Mucosa of gallbladder (tissue), 1 donor: ENCODE results near the gene SLC24A3. TPM values are rescaled to one million over a fixed set of nuclear protein-coding genes. Genes with fewer than 3 reads are reported as not detected.

Experiments
- DNase-seq: peaks from one replicate; pipeline ENCODE4 v3.0.0-alpha.2; 2020; ENCODE audit warnings: low spot score
- total RNA-seq: library from RNA; stranded (reverse); gene quantifications from one replicate; pipeline ENCODE4 v1.2.1, GENCODE V29; 2021
- donor health status: DM: no; HTN: no; CAD: no.

SLC24A3 gene
- total RNA-seq, 1 donor from 2014 or later: 19.9 TPM

GRCh38 chr20:19538556-19538955 lies 326.1 kb downstream of the SLC24A3 start:
- DNase-seq: no peak

DNA sequence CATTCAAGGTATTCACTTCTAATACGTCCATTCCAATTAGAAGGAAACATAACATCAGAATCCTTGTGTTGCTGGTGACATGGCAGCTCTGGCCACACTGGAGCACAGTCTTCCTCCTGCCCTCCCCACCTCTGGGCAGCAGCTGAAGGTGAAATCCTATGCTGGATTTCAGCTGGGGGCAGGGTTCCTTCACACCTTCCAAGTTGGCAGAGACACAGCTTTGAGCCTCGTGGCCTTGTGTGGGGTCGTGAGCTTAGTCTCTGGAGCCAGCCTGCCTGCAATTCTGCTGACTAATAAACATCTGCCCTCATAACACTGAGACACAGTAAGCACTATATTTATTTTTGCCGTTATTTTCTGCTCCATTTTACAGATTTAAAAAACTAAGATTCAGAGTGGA lies 326.7 kb downstream of the SLC24A3 start:
- no peak for DNase-seq

GRCh38 chr20:19540392-19540791 lies 327.9 kb downstream of the SLC24A3 start:
- DNase-seq: peak; percentile 13

- no peak for DNase-seq
Observed at GRCh38 chr20:19543101-19543500, 330.7 kb downstream of the SLC24A3 start.

DNA sequence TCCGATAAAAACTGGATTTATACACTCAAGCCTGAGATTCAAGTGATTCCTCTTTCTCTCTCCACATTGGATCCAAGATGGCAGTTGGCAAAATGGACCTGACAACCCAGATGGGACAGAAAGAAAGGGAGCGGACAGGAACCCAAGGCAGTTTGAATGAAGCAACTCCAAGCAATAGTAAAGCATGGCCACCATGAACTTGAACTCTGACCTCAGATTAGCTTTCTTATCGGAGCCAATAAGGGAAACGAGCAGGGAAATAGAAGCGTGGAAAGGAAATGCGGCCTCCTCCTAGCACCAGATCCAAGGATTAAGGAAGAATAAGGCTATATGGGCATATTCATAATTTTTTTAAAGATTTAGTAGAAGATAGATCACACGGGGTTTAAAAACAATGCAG lies 332.2 kb downstream of the SLC24A3 start:
- no peak for DNase-seq

DNA sequence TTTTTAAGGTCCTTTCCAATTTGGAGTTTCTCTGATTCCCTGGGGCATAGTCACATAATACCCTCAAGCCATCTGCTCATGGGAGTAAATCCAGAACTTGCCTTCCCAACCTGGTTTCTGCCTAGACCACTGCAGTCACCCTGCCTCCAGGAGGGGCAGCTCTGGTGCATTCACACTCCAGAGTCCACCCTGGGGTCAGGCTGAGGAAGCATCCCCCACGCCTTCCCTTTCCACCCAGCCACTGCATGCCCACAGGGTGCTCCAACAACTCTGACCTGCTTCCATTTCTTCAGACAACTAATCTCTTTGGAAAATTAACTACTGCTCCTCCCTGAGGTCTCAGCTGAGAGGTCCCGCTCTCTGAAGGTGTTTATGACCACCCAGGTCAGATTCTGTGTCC lies 334.2 kb downstream of the SLC24A3 start:
- DNase-seq: no peak

GRCh38 chr20:19547547-19547946 lies 335.1 kb downstream of the SLC24A3 start:
- DNase-seq: no peak

DNA sequence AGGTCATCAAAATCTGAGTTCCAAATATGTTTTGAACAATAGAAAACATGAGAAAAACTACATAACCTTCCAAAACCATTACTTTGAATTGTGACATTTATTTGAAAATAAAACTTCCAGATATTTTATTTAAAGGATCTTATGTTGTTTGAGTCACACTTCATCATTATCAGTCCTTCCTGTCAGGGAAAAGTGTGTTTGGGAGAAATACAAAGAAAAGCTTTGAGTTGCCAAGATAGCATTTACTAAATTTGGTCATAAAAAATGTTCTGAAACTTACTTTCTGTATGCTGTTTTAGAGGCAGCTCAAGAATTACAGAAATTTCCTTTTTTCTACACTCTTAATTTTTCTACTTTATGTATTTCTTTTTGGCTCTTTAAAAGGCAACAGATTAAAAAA lies 337.5 kb downstream of the SLC24A3 start:
- no peak for DNase-seq

GRCh38 chr20:19552221-19553180 lies 340.1 kb downstream of the SLC24A3 start:
- peak; percentile 42 for DNase-seq

- no peak for DNase-seq
Observed at GRCh38 chr20:19554666-19555065, 342.2 kb downstream of the SLC24A3 start.

DNA sequence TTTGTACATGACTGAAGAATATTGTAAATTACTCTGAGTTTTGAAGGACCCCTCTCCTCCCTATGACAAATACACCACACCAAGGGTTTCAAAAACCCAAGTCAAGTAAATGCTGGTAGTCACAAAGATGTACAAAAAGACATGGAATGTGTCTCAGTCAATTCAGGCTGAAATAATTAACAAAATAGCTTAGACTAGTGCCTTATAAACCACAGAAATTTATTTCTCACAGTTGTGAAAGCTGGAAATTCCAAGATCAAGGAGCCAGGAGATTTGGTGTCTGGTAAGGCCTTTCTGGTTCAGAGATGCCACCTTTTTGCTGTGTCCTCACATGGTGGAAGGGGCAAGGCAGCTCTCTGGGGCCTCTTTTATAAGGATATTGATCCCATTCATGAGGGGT lies 343.3 kb downstream of the SLC24A3 start:
- DNase-seq: no peak

DNA sequence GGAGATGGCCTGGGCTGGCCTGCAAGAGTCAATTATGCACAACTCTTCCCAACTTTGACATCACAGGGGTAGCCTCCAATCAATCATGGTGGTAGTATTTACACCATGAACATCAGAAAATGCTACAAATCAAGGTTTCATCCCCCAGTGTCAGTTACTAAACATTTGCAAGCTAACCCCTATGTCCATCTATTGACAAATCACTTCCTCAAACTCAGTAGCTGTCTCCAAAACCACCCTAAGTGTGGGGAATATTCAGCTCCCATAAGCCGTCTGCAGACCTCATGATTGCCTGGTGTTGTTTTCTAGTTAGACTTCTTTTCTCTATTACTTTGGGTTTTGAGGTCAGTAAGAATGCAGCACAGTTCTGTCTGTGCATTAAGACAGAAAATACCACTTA lies 344.8 kb downstream of the SLC24A3 start:
- no peak for DNase-seq

DNA sequence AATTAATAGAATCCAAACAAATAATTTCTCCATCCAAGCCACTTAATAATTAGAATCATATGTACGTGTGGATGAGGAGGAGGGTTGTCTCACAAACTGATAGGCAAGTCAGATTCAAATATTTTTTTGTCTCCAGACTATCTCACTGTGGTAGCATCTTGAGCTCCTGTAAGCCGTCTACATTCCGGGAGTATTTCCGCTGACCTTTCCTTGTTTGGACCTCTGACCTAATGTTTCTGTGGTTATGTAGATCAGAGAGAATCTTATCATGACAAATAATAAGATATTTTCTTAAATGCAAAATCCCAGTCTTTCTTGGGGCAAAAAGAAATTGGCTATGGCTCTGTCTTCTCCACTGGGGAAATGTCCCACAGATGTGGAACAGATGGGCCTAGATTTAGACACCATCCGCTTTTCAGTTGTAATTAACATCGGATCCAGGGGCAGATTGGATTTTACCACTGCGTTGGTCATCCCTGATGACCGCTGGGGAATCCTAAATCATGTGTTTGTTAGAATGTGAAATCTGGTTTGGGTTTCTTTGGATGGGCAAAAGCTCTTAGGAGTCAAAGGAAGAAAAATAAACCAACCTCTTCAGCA lies 348.5 kb downstream of the SLC24A3 start:
- no peak for DNase-seq

- no peak for DNase-seq
Observed at GRCh38 chr20:19562426-19562825, 350.0 kb downstream of the SLC24A3 start.

GRCh38 chr20:19564261-19564660 lies 351.8 kb downstream of the SLC24A3 start:
- DNase-seq: no peak

- DNase-seq: no peak
Observed at GRCh38 chr20:19565736-19566135, 353.3 kb downstream of the SLC24A3 start.

DNA sequence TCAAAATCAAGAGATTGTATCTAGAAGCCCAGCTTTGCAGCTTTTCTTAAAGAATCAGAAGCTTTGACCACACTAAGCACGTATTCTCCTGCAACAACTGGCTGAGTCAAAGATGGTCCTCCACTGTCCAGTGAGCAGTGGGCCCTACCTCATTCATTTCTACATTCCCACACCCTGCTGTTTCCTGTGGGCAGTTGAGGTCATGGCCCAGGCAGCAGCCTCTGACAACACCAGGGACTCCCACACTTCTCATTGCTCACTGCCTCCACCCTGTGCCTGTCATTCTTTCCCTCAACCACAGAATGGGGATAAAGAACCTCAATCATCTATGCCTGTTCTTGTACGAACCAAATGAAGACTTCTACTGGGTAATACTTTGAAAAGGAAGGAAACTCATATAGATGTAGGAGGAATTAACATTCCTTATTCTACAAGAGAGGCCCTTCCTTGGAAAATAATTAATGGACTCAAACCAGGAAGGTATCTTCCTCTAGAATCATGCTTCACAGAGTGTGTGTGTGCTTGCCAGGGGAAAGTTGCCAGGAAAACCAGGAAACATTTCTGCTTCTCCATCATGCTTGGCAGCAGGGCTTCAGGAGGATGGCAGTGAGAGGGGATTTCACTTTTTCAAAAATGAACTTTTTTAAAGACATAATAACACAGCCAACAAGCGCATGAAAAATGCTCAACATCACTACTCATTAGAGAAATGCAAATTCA lies 353.9 kb downstream of the SLC24A3 start:
- peak; percentile 26 for DNase-seq

- DNase-seq: no peak
Observed at GRCh38 chr20:19568128-19568527, 355.7 kb downstream of the SLC24A3 start.

DNA sequence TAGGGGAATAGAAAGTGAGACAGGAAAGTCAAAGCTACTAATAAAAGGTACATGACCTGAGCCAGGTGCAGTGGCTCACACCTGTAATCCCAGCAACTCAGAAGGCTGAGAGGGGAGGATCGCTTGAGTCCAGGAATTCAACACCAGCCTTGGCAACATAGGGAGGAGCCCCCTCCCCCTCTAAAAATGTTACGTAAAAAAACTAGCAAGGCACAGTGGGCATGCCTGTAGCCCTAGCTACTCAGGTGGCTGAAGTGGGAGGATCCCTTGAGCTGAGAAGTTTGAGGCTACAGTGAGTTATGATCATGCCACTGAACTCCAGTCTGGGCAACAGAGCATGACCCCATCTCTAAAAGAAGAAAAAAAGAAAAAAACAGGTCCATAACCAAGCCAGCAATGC lies 359.6 kb downstream of the SLC24A3 start:
- DNase-seq: no peak

- DNase-seq: no peak
Observed at GRCh38 chr20:19577692-19578091, 365.2 kb downstream of the SLC24A3 start.

DNA sequence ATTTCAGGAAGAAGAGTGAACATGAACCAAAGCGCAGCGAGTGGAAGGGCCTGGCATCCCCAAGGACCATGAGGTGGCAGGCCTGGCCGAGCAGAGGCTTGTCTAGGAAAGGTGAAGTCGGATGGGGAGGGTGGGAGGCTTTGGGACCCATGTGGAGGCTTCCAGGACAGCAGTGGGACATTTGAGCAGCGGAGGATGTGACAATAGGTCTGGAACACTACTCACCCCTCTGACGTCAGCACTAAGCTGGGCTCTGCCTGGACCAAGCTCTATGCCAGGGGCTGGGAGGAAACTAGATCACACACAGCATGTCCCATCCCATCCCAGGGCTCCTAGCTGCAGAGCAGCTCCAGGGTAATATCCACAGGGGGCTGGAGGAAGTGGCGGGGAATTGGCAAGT lies 370.3 kb downstream of the SLC24A3 start:
- DNase-seq: no peak

DNA sequence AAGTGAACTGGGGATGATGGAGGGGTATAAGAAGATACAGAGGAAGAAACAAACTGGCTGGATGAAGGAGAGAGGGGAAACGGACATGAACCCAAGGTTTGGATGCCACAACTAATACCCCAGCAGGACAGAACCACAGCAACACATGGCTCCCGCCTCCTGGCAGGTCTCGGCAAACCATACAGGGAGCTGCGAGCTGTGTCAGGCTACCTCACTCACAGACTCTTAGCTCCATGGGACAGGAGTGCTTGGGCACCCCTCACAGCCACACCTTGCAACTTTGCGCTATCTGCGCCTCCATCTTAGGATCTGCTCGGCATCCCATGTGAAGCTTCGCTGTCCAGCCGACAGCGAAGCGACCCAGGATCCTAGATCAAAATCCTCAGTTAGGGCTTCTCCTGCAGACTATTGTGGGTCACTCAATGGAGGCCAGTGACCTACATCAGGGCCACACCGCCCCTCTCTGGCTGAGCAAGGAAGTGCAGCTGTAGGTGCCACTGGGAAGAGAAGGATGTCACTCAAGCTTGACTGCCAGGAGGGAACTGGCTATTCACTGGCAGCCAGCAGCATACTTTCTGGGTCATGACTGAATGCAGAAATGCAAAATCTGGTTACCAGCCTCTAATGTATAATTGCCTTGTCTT lies 371.2 kb downstream of the SLC24A3 start:
- DNase-seq: peak; percentile 69
